NB4 (cell line): ENCODE results near the gene BIN2.

Experiments used
- CTCF ChIP-seq: IDR thresholded peaks from one replicate; pipeline ENCODE4 v1.5.1; 2012; ENCODE audit warnings: low read depth, low read length
- POLR2A ChIP-seq: IDR thresholded peaks from 2 replicates; pipeline ENCODE4 v1.6.1; 2011; ENCODE audit warnings: mild to moderate bottlenecking; ENCODE audit not compliant: insufficient read length; ENCODE audit errors: extremely low read depth

GRCh38 chr12:51244269-51244668 is 79.7 kb downstream of the BIN2 start:
- TF ChIP-seq CTCF = no peak
- no peak for TF ChIP-seq POLR2A
